ENCODE results near the gene FUT9. TPM values are rescaled to one million over a fixed set of nuclear protein-coding genes. Genes with fewer than 3 reads are reported as not detected.

The FUT9 gene
- total and polyA plus RNA-seq, 2 of the 8 experiments (the other 6 are each of a cell fraction or from before 2014, with no cell fraction given): 0.85 to 4.9 TPM

GRCh38 chr6:96257751-96258150 lies 242.0 kb downstream of the FUT9 start:
- POLR2A ChIA-PET (ENCODE audit: partially characterized antibody): no interaction called here
- no peak overlapping the region for H2BK120ac ChIP-seq (replicated peaks; ENCODE audit: low read depth, low read length)
- no peaks in the 10 kb centered on the region for H3K4me1 ChIP-seq (replicated peaks in 1 of 4; ENCODE audit: control insufficient read depth in 3 of 4, insufficient read depth in 4 of 4, low read length in 3 of 4)
- H2BK20ac ChIP-seq (ENCODE audit: low read length): no peak overlapping the region
- no peak overlapping the region for H3K23ac ChIP-seq (ENCODE audit: insufficient read length)
- DNase-seq (ENCODE audit: low read depth in 1 of 2, low spot score in 2 of 2): no peak
- H3K27me3 ChIP-seq (replicated peaks in 1 of 4; ENCODE audit: control insufficient read depth in 3 of 4, extremely low read depth in 1 of 4, insufficient read depth in 3 of 4, low read length in 3 of 4): no peaks in the 10 kb centered on the region
- H3K4ac ChIP-seq (replicated peaks; ENCODE audit: insufficient read length, low read depth, low read length): no peak overlapping the region
- H4K5ac ChIP-seq (ENCODE audit: insufficient read length, low read depth, low read length): no peak overlapping the region
- H3K14ac ChIP-seq (ENCODE audit: insufficient read length): no peak overlapping the region
- no peak overlapping the region for H2AK5ac ChIP-seq (ENCODE audit: low read depth, low read length)
- no peak overlapping the region for H3K18ac ChIP-seq (ENCODE audit: extremely low read depth, low read length)
- no peak for FAIRE-seq
- H2BK12ac ChIP-seq (ENCODE audit: low read depth, low read length): no peak overlapping the region
- no peak overlapping the region for H3K4me2 ChIP-seq (ENCODE audit: insufficient read depth in 1 of 2, low read depth in 2 of 2, low read length in 2 of 2)
- CTCF ChIA-PET (ENCODE audit: partially characterized antibody): interaction anchor here (0.7 to 0.8 kb wide), 2 partner anchors 9 to 15 kb away, joined by 3 read pairs; no protein-coding TSS in a partner anchor
- no peak overlapping the region for H3K56ac ChIP-seq (replicated peaks; ENCODE audit: insufficient read length, low read depth, low read length)
- H2BK5ac ChIP-seq (ENCODE audit: low read depth, low read length): no peak overlapping the region
- H3K36me3 ChIP-seq (ENCODE audit: control insufficient read depth in 2 of 4, insufficient read depth in 4 of 4, low read length in 3 of 4): no peaks in the 10 kb centered on the region
- no peak overlapping the region for H2BK15ac ChIP-seq (ENCODE audit: low read length)
- no peaks in the 10 kb centered on the region for H3K79me2 ChIP-seq (ENCODE audit: control insufficient read depth in 1 of 2, insufficient read depth in 2 of 2, low read length in 2 of 2)
- no peak overlapping the region for H4K8ac ChIP-seq (ENCODE audit: extremely low read depth, insufficient read depth, low read length)
- H3K79me1 ChIP-seq (ENCODE audit: low read depth, low read length): no peaks in the 10 kb centered on the region
- no peaks in the 10 kb centered on the region for H4K20me1 ChIP-seq (replicated peaks in 1 of 2; ENCODE audit: control insufficient read depth in 1 of 2, insufficient read depth in 2 of 2, low read length in 2 of 2)
- no peaks in the 10 kb centered on the region for H3K9me3 ChIP-seq (ENCODE audit: insufficient read depth in 2 of 2, low read depth in 1 of 2, low read length in 1 of 2)
- H3K23me2 ChIP-seq (ENCODE audit: low read depth, low read length): no peaks in the 10 kb centered on the region
- H4K91ac ChIP-seq (replicated peaks; ENCODE audit: insufficient read length, low read length): no peak overlapping the region
- 87% methylated on average over 1 of the region's 1 CpG; no CpG with 5 or more reads in 1 of the 2 experiments for WGBS, 2 experiments (ENCODE audit: extremely low coverage in 1 of 2, insufficient coverage in 1 of 2, insufficient read length in 1 of 2, insufficient replicate concordance in 2 of 2, low coverage in 1 of 2, low lambda C conversion rate in 2 of 2, missing lambda C conversion rate in 1 of 2)
- H3K27ac ChIP-seq (ENCODE audit: low read depth, low read length): no peak overlapping the region
- H3K4me3 ChIP-seq (ENCODE audit: extremely low read depth in 1 of 4, insufficient read depth in 2 of 4, low read depth in 3 of 4, low read length in 4 of 4): no peak overlapping the region
- H3K9ac ChIP-seq (replicated peaks in 1 of 4; ENCODE audit: extremely low read depth in 1 of 4, low read depth in 3 of 4, low read length in 3 of 4): no peak overlapping the region
- H2AFZ ChIP-seq (ENCODE audit: low read length): no peak overlapping the region
- no peak for TF ChIP-seq EZH2 (IDR thresholded peaks at IDR 0.05; ENCODE audit: low read depth, low read length, severe bottlenecking)
- TF ChIP-seq MAFK (IDR thresholded peaks at IDR 0.05; ENCODE audit: low read depth, low read length): no peak
- no peak for TF ChIP-seq CHD2 (IDR thresholded peaks at IDR 0.05; ENCODE audit: low read length)
- no peak for TF ChIP-seq CEBPB (IDR thresholded peaks at IDR 0.05; ENCODE audit: low read depth, low read length)
- no peak for TF ChIP-seq SIRT6 (IDR thresholded peaks at IDR 0.05; ENCODE audit: low read length)
- no peak for TF ChIP-seq ASH2L (IDR thresholded peaks at IDR 0.05; ENCODE audit: low read length)
- TF ChIP-seq SP1 (IDR thresholded peaks at IDR 0.05; ENCODE audit: low read depth, low read length): no peak
- TF ChIP-seq KDM4A (IDR thresholded peaks at IDR 0.05; ENCODE audit: low read depth, low read length, severe bottlenecking): no peak
- no peak for TF ChIP-seq CBX5 (IDR thresholded peaks at IDR 0.05; ENCODE audit: low read depth, low read length)
- no peak for TF ChIP-seq RNF2 (IDR thresholded peaks at IDR 0.05; ENCODE audit: borderline replicate concordance, low read depth, low read length, missing control alignments, poor library complexity, severe bottlenecking)
- no peak for TF ChIP-seq RAD21 (IDR thresholded peaks at IDR 0.05 in 1 of 2, conservative IDR thresholded peaks at IDR 0.05 in 1 of 2; ENCODE audit: low read depth in 2 of 2, low read length in 2 of 2)
- TF ChIP-seq CTBP2 (IDR thresholded peaks at IDR 0.05; ENCODE audit: borderline replicate concordance, insufficient read depth, insufficient read length, low read length): no peak
- no peak for TF ChIP-seq TEAD4 (IDR thresholded peaks at IDR 0.05; ENCODE audit: low read depth, low read length)
- no peak for TF ChIP-seq EP300 (IDR thresholded peaks at IDR 0.05; ENCODE audit: borderline replicate concordance in 1 of 2, low read depth in 2 of 2, low read length in 2 of 2)
